Endothelial cell of umbilical vein (primary cell): ENCODE data around the gene GUCA1A. TPM values are rescaled to one million over a fixed set of nuclear protein-coding genes. Genes with fewer than 3 reads are reported as not detected.

Experiments used
- BruUV-seq: library from RNA; stranded (reverse); fragments of 400-500 nt; replicated peaks from 2 replicates; lab custom pipeline; 2021; lab: Mats Ljungman, UMichigan
- CTCF ChIA-PET: fragments of 300-600, 350-600 bp; sonication (Branson Sonifier 250); formaldehyde crosslinking; loops from one replicate; lab custom pipeline; 2021; ENCODE audit warnings: antibody characterized with exemption, inconsistent platforms; lab: Charles Lee
- POLR2A ChIA-PET: fragments of 300-600, 350-600 bp; sonication (Branson Sonifier 250); formaldehyde crosslinking; loops from one replicate; lab custom pipeline; 2021; ENCODE audit warnings: antibody characterized with exemption, inconsistent platforms; lab: Charles Lee
- DNase-seq: peaks from one replicate; pipeline ENCODE4 v3.0.0-alpha.2; 2011; ENCODE audit warnings: low read depth, low spot score
- FAIRE-seq: peaks from 2 replicates; lab custom pipeline; 2011; peaks lifted over from hg19 to GRCh38; lab: Jason Lieb, UNC
- H2AFZ ChIP-seq: 2 replicates; pipeline ENCODE4 v1.6.0; 2012; ENCODE audit warnings: low read depth, low read length, control low read depth, inconsistent platforms
- H3K27ac ChIP-seq: 2 replicates; pipeline ENCODE4 v1.5.1; 2011; ENCODE audit warnings: low read depth, mild to moderate bottlenecking, control low read depth, low read length, moderate library complexity; ENCODE audit not compliant: insufficient read depth
- H3K27me3 ChIP-seq, 2 experiments: 2 replicates each; pipeline versions ENCODE4 v1.6.0 to v1.6.1; 2011; ENCODE audit warnings: low read length in 2 of 2, mixed read lengths in 1 of 2; ENCODE audit not compliant: control insufficient read depth in 2 of 2, insufficient read depth in 2 of 2
- H3K36me3 ChIP-seq, 2 experiments: 2 replicates in 1 of 2; 3 replicates in 1 of 2; pipeline ENCODE4 v1.5.1; 2011; ENCODE audit warnings: low read length in 2 of 2, mild to moderate bottlenecking in 1 of 2, moderate library complexity in 1 of 2; ENCODE audit not compliant: control insufficient read depth in 2 of 2, insufficient read depth in 2 of 2; ENCODE audit errors: extremely low read depth in 1 of 2
- H3K4me1 ChIP-seq: 3 replicates; pipeline ENCODE4 v1.5.1; 2011; ENCODE audit warnings: mild to moderate bottlenecking, low read length; ENCODE audit not compliant: control insufficient read depth, insufficient read depth; ENCODE audit errors: extremely low read depth
- H3K4me2 ChIP-seq: 2 replicates; pipeline ENCODE4 v1.6.1; 2011; ENCODE audit warnings: low read length, control low read depth, mixed read lengths; ENCODE audit not compliant: insufficient read depth
- H3K4me3 ChIP-seq, 3 experiments: fragments of 200-600 bp in 1 of 3; sonication (generic), shearing (Covaris generic) in 1 of 3; replicated peaks in 1 of 3; 2 replicates each; pipeline ENCODE4 v1.5.1; 2011 to 2016; ENCODE audit warnings: control low read depth in 3 of 3, low read length in 3 of 3, mild to moderate bottlenecking in 2 of 3, inconsistent platforms in 1 of 3, low read depth in 1 of 3, moderate library complexity in 1 of 3; ENCODE audit not compliant: insufficient read depth in 1 of 3
- H3K79me2 ChIP-seq: 2 replicates; pipeline ENCODE4 v1.6.0; 2012; ENCODE audit warnings: low read length, inconsistent platforms; ENCODE audit not compliant: control insufficient read depth, insufficient read depth
- H3K9ac ChIP-seq: replicated peaks from 2 replicates; pipeline ENCODE3; 2011; ENCODE audit warnings: low read length, control low read depth; ENCODE audit not compliant: insufficient read depth; ENCODE audit errors: extremely low read depth
- H3K9me1 ChIP-seq: replicated peaks from 3 replicates; pipeline ENCODE4 v1.6.0; 2011; ENCODE audit warnings: mild to moderate bottlenecking, low read length; ENCODE audit not compliant: control insufficient read depth, insufficient read depth; ENCODE audit errors: extremely low read depth
- H3K9me3 ChIP-seq: replicated peaks from 2 replicates; pipeline ENCODE4 v1.5.1; 2012; ENCODE audit warnings: low read length, inconsistent platforms; ENCODE audit not compliant: control insufficient read depth, insufficient read depth
- H4K20me1 ChIP-seq: replicated peaks from 2 replicates; pipeline ENCODE3; 2011; ENCODE audit warnings: mild to moderate bottlenecking, low read length; ENCODE audit not compliant: control insufficient read depth, insufficient read depth; ENCODE audit errors: extremely low read depth
- EZH2 ChIP-seq: IDR thresholded peaks from 2 replicates; pipeline ENCODE4 v1.6.1; 2012; ENCODE audit warnings: borderline replicate concordance, low read depth, mild to moderate bottlenecking, moderate library complexity, low read length, inconsistent platforms; ENCODE audit not compliant: severe bottlenecking
- FOS ChIP-seq: IDR thresholded peaks from 2 replicates; pipeline ENCODE4 v1.6.1; 2011; ENCODE audit warnings: mild to moderate bottlenecking, low read length, moderate library complexity, borderline replicate concordance; ENCODE audit not compliant: insufficient read depth
- GATA2 ChIP-seq: IDR thresholded peaks from 2 replicates; pipeline ENCODE4 v1.7.0; 2011; ENCODE audit warnings: low read depth, mild to moderate bottlenecking, moderate library complexity, mixed read lengths, low read length; ENCODE audit not compliant: insufficient read length, insufficient read depth
- JUN ChIP-seq: IDR thresholded peaks from 2 replicates; pipeline ENCODE4 v1.6.1; 2011; ENCODE audit warnings: borderline replicate concordance, low read depth; ENCODE audit not compliant: insufficient read length, insufficient read depth
- MYC ChIP-seq: IDR thresholded peaks from one replicate; pipeline ENCODE4 v1.6.1; 2011; ENCODE audit warnings: mild to moderate bottlenecking, low read depth, low read length
- POLR2A ChIP-seq: IDR thresholded peaks from 2 replicates; pipeline ENCODE4 v1.6.1; 2012; ENCODE audit warnings: low read depth, mild to moderate bottlenecking, control low read depth, low read length
- POLR2AphosphoS5 ChIP-seq: IDR thresholded peaks from 2 replicates; pipeline ENCODE4 v1.6.1; 2012; ENCODE audit warnings: low read depth, mild to moderate bottlenecking, control low read depth, low read length, moderate library complexity; ENCODE audit not compliant: insufficient read depth
- dilution Hi-C: fragments of 300-500 bp; cut with MboI; formaldehyde crosslinking; loops from one replicate; pipeline ENCODE4 v1.15.0; 2019; ENCODE audit warnings: low sequenced_read_pairs; ENCODE audit not compliant: extremely low pct_ligation_motif_present
- intact Hi-C: fragments of 100-400 bp; cut with micrococcal nuclease; formaldehyde crosslinking; loops from one replicate; pipeline ENCODE4 v1.10.0; 2022
- polyA plus RNA-seq, 4 experiments: library from polyadenylated mRNA; depleted of rRNA in 3 of 4; stranded (reverse) in 3 of 4; unstranded in 1 of 4; fragments of >200 nt; gene quantifications; 2 replicates each; pipeline versions ENCODE4 v1.2.1 to v1.2.3, GENCODE V29; 2011 to 2012; ENCODE audit warnings: missing spikeins in 1 of 4
- total RNA-seq: library from RNA; stranded (reverse); gene quantifications from 2 replicates; pipeline ENCODE4 v1.2.3, GENCODE V29; 2021
- TF ChIP-seq, protein P1 (sequence below): IDR thresholded peaks from 2 replicates; pipeline ENCODE4 v1.6.1; 2011; ENCODE audit not compliant: insufficient read depth, insufficient read length
- TF ChIP-seq, protein P2 (sequence below), 2 donors: IDR thresholded peaks; 1 replicate in 1 of 2; 2 replicates in 1 of 2; pipeline ENCODE4 v1.5.1; 2011; ENCODE audit warnings: low read length in 2 of 2, mild to moderate bottlenecking in 2 of 2, moderate library complexity in 2 of 2, control low read depth in 1 of 2, inconsistent platforms in 1 of 2, low read depth in 1 of 2; ENCODE audit not compliant: insufficient read depth in 1 of 2; ENCODE audit errors: extremely low read depth in 1 of 2

Gene GUCA1A
- total and polyA plus RNA-seq, 2 donors (not counting 3 experiments of a cell fraction or from before 2014, with no cell fraction given): 0.04 to 0.22 TPM

DNA sequence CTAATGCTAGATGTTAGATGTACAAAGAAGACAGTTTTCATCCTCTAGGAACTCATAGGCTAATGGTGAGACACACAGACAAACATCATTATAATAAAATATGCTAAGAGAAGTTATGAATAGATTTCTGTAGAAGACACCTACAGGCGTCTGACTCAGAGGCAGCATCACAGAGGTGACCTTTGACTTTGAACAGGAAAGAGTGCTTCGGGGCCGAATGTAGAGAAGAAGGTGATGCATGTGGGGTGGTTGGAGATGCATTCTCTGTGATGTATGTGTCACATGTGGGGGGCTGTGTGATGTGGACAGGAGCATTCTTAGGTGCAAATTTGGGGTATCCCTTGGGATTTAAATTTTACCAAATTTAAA, 6.8 kb downstream of the GUCA1A start:
- no peaks in the 10 kb centered on the region for H4K20me1 ChIP-seq
- TF ChIP-seq POLR2AphosphoS5 (no peak), GATA2 (no peak)
- intact Hi-C loops (no loop called here), dilution Hi-C loops (no loop called here)
- H3K9me1 ChIP-seq: no peaks in the 10 kb centered on the region
- BruUV-seq: no TSS peak
- H3K4me2 ChIP-seq: no peak overlapping the region
- FAIRE-seq: no peak
- H3K9me3 ChIP-seq: no peaks in the 10 kb centered on the region
- H3K36me3 ChIP-seq: no peaks in the 10 kb centered on the region
- H3K9ac ChIP-seq: no peak overlapping the region
- H2AFZ ChIP-seq: no peak overlapping the region
- no peak overlapping the region for H3K4me3 ChIP-seq
- ChIA-PET POLR2A (interaction anchor here (0.5 kb wide), 1 partner anchor 1190 kb away, joined by 3 read pairs; the partner anchor contains the start of gene ZNF318), CTCF (interaction anchor here (1.9 to 2.9 kb wide), 2 partner anchors 35 to 368 kb away, joined by 6 to 10 read pairs; no protein-coding TSS in a partner anchor)
- H3K4me1 ChIP-seq: no peaks in the 10 kb centered on the region
- no peak for DNase-seq
- H3K27ac ChIP-seq: no peak overlapping the region
- peaks cover 2 to 7% of the 10 kb centered on the region in 2 experiments for H3K27me3 ChIP-seq
- H3K79me2 ChIP-seq: no peaks in the 10 kb centered on the region

DNA sequence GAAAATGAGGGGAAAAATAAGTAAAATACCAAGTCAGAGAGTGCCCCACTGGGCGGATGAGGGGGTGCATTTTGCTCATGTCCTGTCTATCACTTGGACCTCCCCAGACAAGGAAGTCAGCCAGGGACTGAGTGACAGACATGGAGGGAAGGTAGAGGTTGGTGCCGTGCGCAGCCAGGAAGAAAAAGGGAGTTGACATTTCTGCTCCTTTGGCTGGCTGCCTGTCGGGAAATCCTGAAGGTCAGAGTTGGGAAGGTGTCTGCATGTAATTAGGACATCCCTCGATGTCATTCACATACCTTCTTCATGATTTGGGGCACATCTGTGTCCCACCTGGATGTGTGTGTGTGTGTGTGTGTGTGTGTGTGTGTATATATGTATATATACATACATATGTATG, 8.9 kb downstream of the GUCA1A start:
- Histone ChIP-seq H3K9ac (no peak overlapping the region), H3K79me2 (no peaks in the 10 kb centered on the region), H3K27ac (no peak overlapping the region), H3K4me1 (no peaks in the 10 kb centered on the region), H3K36me3 (no peaks in the 10 kb centered on the region), H3K9me1 (no peaks in the 10 kb centered on the region), H3K9me3 (no peaks in the 10 kb centered on the region), H4K20me1 (no peaks in the 10 kb centered on the region), H3K27me3 (peaks cover 2 to 8% of the 10 kb centered on the region in 2 experiments), H2AFZ (no peak overlapping the region), H3K4me2 (no peak overlapping the region), H3K4me3 (no peak overlapping the region)
- dilution Hi-C loops: no loop called here
- TF ChIP-seq GATA2: no peak
- TF ChIP-seq POLR2A: no peak
- TF ChIP-seq FOS: no peak
- TF ChIP-seq, protein P1, sequence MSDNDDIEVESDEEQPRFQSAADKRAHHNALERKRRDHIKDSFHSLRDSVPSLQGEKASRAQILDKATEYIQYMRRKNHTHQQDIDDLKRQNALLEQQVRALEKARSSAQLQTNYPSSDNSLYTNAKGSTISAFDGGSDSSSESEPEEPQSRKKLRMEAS: no peak
- no peak for TF ChIP-seq POLR2AphosphoS5
- no peak for TF ChIP-seq JUN
- no peak for TF ChIP-seq EZH2
- TF ChIP-seq, protein P2, sequence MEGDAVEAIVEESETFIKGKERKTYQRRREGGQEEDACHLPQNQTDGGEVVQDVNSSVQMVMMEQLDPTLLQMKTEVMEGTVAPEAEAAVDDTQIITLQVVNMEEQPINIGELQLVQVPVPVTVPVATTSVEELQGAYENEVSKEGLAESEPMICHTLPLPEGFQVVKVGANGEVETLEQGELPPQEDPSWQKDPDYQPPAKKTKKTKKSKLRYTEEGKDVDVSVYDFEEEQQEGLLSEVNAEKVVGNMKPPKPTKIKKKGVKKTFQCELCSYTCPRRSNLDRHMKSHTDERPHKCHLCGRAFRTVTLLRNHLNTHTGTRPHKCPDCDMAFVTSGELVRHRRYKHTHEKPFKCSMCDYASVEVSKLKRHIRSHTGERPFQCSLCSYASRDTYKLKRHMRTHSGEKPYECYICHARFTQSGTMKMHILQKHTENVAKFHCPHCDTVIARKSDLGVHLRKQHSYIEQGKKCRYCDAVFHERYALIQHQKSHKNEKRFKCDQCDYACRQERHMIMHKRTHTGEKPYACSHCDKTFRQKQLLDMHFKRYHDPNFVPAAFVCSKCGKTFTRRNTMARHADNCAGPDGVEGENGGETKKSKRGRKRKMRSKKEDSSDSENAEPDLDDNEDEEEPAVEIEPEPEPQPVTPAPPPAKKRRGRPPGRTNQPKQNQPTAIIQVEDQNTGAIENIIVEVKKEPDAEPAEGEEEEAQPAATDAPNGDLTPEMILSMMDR (IDR thresholded peaks at IDR 0.05; ENCODE audit: extremely low read depth in 1 of 2, insufficient read depth in 1 of 2, low read depth in 1 of 2, low read length in 2 of 2): no peak
- TF ChIP-seq MYC: no peak
- FAIRE-seq: no peak
- intact Hi-C loops: no loop called here
- BruUV-seq: no TSS peak
- ChIA-PET POLR2A (no interaction called here), CTCF (no interaction called here)
- no peak for DNase-seq
